Fibroblast of skin of back (primary cell): ENCODE results near the gene MYOT.
"Not testable (repeated sequence)": the region's sequence is repeated elsewhere in the genome, so short reads cannot be mapped to it uniquely, and the experiment has no call there.

ENCODE experiments used
- DNase-seq: peaks from one replicate; pipeline ENCODE4 v3.0.0-alpha.2; 2013

MYOT gene

GRCh38 chr5:137856916-137857862, 10.5 kb upstream of the MYOT start:
- DNase-seq, result no peak

GRCh38 chr5:137858223-137858916, 9.3 kb upstream of the MYOT start:
- no peak for DNase-seq

- no peak for DNase-seq
Measured at GRCh38 chr5:137858954-137859353, 8.7 kb upstream of the MYOT start.

- no peak for DNase-seq
Measured at GRCh38 chr5:137862251-137862650, 5.4 kb upstream of the MYOT start.

- DNase-seq, result not testable (repeated sequence)
Measured at GRCh38 chr5:137863653-137864052, 4.0 kb upstream of the MYOT start.

- DNase-seq, result no peak
Measured at GRCh38 chr5:137866541-137867388, 895 bp upstream of the MYOT start.

GRCh38 chr5:137870647-137871339, 3.1 kb downstream of the MYOT start:
- no peak for DNase-seq

- no peak for DNase-seq
Measured at GRCh38 chr5:137871571-137871970, 3.9 kb downstream of the MYOT start.

GRCh38 chr5:137872466-137872865, 4.8 kb downstream of the MYOT start:
- no peak for DNase-seq

GRCh38 chr5:137876101-137876500, 8.4 kb downstream of the MYOT start:
- no peak for DNase-seq

GRCh38 chr5:137880313-137880712, 12.7 kb downstream of the MYOT start:
- DNase-seq, result no peak

- DNase-seq, result no peak
Measured at GRCh38 chr5:137887831-137888230, 20.2 kb downstream of the MYOT start.

- DNase-seq, result no peak
Measured at GRCh38 chr5:137888466-137888862, 20.8 kb downstream of the MYOT start.

GRCh38 chr5:137888863-137889759, 21.5 kb downstream of the MYOT start, which contains the start of gene PKD2L2:
TSS of gene PKD2L2 (plus strand) at chr5:137889457. CDS start at chr5:137889492, 35 bp downstream.
- peak; percentile 86 for DNase-seq

- no peak for DNase-seq
Measured at GRCh38 chr5:137890845-137891244, 23.2 kb downstream of the MYOT start.

GRCh38 chr5:137891849-137892248, 24.2 kb downstream of the MYOT start:
- no peak for DNase-seq

GRCh38 chr5:137894586-137894985, 26.9 kb downstream of the MYOT start:
- DNase-seq, result no peak

- DNase-seq, result no peak
Measured at GRCh38 chr5:137896560-137896959, 28.9 kb downstream of the MYOT start.

GRCh38 chr5:137899493-137899892, 31.8 kb downstream of the MYOT start:
- DNase-seq, result no peak

- no peak for DNase-seq
Measured at GRCh38 chr5:137901011-137901817, 33.6 kb downstream of the MYOT start.
